Myocyte (in vitro differentiated cells): ENCODE results near the gene LRFN2. TPM values are rescaled to one million over a fixed set of nuclear protein-coding genes. Genes with fewer than 3 reads are reported as not detected.

Experiments used
- DNase-seq: peaks from one replicate; pipeline ENCODE4 v3.0.0-alpha.2; 2012; ENCODE audit warnings: low read depth
- total RNA-seq: library from RNA; depleted of rRNA; stranded (reverse); fragments of >200 nt; gene quantifications from 2 replicates; pipeline ENCODE4 v1.2.3, GENCODE V29; 2014

LRFN2 gene
- total RNA-seq, 1 donor from 2014 or later: not detected

DNA sequence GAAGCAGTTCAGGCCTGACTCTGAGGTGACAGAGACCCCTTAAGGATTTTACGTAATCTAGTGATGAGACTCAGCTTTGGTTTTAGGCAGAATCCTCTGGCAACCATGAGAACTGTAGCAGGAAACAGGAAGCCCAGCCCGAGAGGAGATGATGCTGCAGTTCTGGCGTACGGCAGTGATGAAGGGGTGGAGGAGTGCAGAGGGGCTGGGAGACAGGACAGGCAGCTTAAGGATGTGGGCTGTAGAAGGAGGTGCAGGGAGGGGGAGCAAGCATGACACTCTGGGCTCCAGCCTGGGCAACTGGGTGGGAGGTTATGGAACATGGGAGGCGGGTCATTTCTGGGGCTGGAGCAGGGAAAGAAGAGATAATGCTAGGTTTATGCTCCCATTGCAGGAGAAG lies 67.1 kb downstream of the LRFN2 start:
- DNase-seq: no peak

DNA sequence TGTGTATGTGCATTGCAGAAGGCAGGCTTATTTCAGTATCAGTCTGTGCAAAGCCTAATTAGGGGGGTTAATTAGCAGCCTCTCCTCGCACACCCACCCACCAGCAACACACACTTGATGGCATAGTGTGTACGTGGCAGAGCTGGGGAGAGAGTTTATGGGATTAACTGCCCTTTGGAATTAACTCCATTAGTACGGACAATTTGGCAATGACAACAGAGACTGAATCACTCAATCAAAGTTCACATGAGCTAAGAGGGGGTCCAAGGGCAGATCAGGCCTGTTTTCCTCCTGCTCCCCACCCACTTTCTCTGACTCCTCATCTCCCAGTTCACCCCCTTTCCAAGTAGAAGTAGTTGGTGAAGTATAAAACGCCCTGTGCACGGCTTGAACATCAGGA lies 69.5 kb downstream of the LRFN2 start:
- DNase-seq: no peak

DNA sequence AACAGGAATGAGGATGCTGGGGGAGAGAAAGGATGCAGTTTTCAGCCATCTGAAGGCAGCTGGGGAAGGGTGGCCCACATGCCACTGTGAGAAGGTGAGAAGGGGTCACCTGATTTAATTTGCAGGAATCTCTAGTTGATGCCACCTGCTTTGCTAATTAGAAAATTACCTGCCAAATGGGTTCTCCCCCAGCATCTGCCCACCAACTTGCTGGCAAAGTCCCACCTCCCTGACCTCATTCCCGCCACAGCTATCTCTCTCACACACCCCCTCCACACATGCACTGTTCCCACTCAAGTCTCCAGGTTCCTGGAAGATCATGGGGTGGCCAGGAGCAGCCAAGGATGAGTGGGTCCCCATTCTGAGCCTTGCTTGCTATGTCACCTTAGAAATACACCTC lies 70.7 kb downstream of the LRFN2 start:
- DNase-seq: no peak

DNA sequence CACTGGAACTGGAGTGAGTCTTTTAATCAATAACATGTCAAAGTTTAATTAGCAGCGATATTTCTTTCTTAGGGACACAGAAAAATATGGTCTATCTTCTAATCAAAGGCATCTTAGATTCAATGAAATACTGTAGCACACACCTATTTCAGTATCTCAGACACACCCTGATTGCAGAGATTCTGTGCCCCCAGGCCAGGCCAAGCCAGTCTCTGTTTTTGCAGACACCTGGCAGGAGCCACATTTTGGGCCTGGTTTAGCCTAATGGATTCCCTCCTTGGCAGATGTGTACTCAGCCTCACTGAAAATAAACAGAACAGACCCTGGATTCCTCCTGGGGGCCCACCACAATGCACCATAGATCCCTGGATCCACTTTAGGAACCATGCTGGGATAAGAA lies 74.8 kb downstream of the LRFN2 start:
- no peak for DNase-seq

DNA sequence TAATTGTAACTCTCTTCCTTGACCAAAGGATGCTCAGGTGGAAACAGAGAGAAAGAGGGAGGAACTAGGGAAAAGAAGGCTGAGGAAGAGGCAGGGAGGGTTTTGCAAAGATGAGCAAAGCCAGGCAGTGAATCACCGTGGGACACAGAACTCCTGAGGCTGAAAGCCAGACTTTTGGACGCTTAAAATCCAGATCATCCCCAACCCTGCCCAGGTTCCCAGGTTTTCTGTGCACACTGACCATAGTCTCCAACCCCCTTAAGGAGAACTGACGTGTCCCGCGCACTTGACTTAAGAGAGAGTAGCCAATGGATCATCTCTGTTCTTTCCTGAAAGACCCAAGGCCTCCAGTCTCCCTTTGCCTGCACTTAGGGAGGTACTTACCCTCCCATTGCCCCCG lies 75.3 kb downstream of the LRFN2 start:
- no peak for DNase-seq

DNA sequence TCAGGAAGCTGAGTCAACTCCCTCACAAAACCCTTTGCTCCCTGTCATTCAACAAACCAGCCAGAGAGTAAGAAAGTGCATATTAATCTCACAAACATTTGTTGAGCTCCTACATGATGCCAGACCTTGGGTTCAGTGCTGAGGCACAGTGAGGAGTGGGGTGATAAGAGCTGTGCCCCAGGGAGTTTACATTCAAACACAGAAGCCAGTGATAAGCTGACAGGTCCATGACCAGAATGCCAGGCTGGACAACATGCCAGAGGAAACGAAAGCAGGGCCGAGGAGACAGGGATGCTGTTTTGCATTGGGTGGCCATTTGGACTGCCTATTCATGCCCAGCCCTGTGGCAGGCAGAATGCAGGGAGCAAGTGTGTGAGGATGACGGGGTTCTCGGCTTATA lies 76.7 kb downstream of the LRFN2 start:
- DNase-seq: no peak

DNA sequence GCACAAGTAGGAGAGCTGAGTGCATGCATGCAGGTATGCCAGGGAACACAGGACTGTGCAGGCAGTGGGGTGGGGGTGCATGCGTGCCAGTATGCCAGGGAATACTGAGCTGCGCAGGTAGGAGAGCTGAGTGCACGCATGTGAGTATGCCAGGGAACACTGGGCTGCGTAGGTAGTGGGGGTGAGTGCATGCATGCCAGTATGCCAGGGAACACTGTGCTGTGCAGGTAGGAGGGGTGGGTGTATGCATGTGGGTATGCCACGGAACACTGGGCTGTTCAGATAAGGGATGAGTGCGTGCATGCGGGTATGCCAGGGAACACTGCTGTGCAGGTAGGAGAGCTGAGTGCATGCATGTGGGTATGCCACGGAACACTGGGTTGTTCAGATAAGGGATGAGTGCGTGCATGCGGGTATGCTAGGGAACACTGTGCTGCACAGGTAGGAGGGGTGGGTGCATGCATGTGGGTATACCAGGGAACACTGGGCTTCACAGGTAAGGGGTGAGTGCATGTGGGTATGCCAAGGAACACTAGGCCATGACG lies 77.4 kb downstream of the LRFN2 start:
- DNase-seq: no peak

DNA sequence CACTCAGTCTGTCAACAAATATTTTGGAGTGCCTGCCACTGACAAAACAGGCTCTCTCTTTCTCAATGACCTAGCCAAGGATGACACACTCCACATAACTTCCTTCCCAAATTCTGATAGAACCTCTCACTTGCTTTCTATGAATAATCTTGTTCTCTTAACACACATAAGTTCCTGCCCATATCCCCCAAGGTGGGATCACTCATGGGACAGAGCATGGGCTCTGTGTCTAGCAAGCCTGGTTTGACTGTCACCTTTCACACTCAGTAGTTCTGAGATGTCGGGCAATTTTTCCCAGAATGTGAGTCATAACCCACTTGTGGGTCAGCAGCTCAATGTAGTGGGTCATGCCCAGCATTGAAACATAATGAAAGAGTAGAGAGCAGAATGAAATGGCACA lies 78.1 kb downstream of the LRFN2 start:
- no peak for DNase-seq

DNA sequence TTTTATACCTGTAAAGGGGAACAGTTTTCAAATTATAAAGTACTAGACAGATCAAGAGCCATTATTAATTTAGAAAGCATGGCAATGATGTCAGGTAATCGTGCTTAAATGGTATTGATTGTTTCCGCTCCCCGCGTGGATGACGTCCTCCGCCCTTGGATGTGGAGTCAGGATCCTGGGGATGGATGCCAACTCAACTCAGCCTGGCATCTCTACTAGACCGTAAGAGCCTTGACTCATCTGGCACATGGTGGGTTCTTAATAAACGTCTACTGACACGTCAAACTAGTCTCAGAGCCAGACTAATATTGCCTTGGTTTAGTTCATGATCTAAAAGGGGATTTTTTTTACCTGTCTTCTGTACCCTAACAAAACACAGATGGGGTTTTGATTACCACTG lies 80.2 kb downstream of the LRFN2 start:
- no peak for DNase-seq

DNA sequence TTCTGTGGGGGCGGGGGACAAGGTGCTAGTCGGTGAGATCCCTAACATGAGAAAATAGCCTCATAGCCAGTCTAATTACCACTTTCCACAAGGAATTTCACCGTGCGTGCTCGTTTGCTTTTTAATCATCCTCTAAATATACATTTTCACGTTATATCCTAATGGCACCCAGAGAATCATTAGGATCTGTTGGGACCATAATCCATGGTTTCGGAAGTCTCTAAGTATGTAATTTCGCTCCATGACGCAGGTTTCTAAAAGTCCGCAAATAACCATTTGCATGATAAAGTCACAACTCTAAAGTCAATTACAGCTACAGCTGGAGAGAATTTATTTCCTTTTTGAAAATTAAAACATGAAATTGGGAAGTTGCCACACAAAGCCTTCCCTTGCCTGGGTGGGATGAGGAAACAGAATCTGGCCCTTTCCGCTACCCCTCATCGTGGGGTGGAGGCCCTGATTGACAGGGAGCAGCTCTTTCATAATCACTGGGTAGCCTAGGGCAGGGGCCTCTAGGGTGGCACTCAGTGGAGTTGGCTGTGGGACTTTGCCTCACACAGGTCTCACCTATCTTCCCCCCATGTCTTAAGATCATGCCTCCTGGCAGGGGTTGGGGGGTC lies 81.9 kb downstream of the LRFN2 start:
- DNase-seq: no peak

DNA sequence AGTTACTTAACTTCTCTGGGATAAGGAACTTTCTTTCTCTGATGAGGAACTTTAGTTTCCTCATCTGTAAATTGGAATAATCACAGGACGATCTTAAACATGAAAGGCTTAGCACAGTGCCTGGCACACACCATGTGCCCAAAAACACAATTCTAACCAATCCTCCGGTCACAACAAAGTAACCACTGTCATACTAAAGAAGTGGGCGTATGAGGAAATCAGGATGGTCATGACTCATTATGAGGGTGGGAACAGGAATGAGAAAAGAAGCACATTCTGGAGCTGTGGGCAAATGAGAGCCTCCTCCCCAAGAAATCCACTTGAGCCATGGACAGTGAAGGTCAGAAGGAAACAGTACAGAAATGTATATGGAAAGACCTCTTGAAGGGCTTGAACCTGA lies 82.9 kb downstream of the LRFN2 start:
- DNase-seq: no peak

DNA sequence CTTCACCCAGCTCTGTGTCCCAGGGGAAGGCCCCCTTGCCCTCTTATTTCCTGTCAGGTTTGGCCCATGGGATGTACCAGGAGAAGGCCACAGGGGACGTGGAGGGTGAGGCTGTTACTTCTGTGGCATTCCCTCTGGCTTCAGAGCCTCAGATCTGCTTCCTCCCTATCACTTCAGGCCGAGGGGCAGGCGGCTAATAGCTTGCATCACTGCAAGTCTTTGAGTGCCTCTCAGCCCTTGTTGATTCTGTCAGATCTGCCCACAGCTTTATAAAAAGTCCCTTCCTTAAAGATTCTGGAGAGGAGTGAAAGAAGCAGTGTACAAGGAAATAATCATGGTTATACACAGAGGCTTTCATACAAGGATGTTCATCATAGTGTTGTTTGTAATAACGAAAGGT lies 86.9 kb downstream of the LRFN2 start:
- DNase-seq: no peak

DNA sequence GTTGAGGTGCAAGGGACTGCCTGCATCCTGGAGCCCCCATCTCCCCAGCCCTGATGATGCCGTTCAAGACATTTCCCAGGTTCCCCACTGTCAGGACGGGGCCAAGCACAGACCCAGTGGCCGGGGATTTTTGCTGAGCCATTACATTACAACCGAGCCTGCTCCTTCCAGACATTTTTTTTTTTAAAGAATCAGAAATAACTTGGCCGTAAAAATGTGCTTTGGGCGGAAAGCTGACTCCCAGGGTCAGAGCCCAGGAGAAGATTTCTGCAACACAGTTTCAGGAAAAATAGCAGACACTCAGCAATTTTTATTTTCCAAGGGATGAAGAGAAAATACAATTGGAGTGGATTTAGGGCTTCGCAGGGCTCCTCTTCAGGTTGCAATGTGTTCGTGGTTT lies 87.9 kb downstream of the LRFN2 start:
- DNase-seq: no peak

DNA sequence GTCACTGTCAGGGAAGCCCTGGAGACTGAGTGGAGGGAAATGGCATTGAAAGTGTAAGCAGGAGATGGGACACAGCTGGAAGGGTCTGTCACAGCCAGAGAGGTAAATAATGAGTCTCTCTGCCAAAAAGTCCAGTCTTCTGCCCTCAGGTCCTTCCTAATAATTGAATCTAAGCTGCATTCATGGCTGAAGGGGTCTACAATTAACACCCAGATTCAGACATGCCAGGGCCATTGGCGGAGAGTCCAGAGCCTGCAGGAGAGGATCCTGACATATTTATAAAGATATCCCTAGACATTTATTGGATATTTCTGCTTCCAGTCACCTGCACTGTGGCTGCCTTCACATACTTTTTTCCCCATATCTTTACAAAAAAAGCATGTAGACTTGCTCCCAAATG lies 89.0 kb downstream of the LRFN2 start:
- DNase-seq: no peak

DNA sequence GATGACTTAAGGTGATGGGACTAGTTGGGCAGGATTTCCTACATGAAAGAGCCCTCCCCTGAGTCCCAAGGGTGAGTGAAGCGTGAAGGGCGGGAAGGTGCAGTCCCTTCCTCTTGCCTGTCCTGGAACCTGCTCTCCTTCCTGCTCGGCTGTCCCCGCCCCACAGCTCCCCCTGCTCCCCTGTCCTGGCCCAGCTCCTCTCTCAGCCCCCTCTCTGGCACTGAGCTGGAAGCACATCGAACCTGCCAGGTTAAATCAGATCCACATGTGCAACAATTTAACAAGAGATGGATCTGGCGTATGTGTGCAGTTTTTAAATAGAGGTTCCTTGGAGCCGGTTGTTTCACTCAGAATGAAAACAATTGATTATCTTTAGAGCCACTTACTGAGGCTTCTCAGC lies 95.0 kb downstream of the LRFN2 start:
- no peak for DNase-seq

DNA sequence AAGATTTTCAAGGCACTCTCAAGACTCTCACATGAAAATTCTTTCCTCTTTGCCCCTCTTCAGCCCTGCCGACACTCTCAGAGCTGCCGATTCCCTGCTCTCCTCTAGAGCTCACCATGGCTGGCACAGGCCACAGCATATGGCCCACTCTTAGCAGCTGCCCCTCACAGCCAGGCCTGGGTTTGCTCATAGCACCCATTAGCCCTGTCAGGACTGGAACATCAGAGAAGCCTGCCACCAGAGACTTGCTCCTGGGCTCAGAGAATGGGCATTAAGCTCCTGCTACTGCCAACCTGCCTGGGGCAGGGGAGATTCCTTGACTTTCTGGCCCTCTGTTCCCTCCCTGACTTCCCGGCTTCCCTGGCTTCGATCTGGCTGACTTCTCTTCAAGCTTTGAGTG lies 96.7 kb downstream of the LRFN2 start:
- no peak for DNase-seq

DNA sequence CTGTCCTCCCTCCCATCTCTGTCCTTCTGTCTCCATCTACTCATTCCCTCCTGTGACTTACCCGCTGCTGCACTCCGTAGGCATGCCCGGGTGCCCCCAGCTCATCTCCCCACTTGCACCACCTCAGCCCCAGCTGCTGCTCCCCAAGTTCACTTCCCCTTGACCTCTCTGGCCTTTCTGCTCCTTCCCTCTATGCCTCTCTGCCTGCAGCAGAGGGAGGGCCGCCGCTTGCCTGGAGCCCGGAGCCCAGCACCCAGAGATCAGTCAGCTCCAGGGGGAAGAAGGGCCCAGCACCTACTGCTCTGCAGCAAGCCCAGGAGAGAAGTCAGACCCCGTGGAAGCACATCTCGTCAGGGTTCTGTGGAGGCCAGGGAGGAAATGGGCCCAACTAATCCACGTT lies 97.4 kb downstream of the LRFN2 start:
- no peak for DNase-seq

DNA sequence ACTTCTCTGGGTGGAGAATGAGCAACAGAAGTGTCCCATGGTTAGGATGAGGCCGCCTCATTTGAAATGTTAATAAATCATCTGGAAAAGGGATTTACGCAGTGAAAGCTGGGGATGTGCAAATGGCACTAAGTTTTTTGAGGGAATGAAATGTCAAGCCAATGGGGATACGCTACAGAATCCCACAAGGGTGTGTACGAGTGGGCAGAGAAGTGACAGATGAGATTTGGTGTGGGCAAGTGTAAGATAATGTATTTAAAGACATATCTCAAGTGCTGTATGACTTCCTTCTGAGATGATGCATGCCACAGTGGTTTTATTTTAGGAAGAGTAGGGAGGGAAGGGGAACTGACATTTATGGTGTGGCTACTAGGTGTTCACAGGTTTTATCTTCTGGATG lies 100.6 kb downstream of the LRFN2 start:
- no peak for DNase-seq

DNA sequence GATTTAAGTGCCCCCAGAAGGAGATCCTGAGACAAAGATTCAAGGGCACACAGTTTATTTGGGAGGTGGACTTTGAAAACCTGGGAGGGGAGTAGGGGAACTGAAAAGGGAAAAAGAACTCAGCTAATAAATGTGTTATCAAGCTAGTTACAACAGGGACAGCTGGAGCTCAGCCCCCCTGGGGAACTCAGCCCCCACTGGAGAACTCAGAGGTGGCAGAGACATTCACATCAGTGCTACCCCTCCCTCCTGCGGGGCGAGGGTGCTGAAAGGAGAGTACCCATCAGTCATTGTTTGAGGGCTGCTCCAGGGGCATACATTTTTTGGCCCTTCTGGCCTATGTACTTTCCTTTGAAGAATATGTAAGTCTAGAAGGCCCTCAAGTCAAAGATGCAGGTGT lies 101.4 kb downstream of the LRFN2 start:
- no peak for DNase-seq

DNA sequence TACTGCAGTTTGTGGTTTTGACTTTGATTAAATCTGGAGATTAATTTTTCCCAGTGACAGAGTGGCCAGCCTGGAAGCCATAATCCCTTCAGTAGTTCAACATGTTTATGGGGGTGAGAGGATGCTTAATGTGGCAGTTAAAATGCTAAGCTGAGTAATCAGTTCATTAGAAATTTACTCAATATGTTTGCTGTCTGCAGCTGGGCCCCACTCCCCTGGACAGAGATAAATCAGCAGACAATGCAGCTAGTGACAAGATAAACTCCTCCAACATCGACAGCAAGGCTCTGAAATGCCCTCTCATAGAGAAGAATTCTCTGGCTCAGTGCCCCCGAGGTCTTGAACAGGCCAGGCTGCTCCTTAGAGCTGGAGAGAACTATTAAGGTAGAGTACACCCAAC lies 101.9 kb downstream of the LRFN2 start:
- DNase-seq: no peak

DNA sequence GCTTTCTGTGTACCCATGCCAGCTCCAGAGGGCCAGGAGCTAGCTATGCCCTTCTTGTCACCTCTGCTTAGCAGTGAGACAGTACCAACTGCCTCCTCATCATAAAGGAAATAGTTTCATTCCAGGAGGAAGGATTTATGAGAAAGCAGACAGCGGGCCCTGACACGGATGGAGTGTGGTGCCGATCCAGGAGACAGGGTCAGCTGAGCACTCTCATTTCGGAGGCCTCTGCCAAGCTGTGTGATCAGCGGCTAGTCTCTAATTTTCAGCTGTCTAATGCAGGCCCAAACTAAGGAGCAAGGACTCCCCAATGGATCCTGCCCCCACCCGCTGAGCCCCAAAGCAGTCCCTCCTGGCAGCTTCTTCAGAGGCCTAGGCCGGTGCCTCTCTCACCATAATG lies 103.1 kb downstream of the LRFN2 start:
- no peak for DNase-seq

DNA sequence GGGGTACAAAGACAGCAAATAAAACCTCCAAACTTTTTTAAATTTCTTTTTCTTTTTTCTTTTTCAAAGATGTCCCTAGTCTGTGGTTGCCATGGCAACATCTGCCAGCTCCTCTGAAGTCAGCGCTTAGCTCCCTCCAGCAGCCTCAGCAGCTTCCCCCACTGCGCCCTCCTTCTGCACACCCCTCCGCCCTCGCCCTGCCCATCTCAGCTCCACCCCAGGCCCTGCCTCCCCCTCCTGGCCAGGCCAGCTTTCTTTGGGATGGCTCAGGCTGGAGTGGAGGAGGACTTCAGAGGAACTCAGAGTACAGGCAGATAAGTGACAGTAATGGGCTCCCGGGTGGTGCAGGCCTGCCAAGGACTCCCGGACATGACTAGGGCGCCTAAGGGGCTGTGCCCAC lies 104.6 kb downstream of the LRFN2 start:
- DNase-seq: no peak

DNA sequence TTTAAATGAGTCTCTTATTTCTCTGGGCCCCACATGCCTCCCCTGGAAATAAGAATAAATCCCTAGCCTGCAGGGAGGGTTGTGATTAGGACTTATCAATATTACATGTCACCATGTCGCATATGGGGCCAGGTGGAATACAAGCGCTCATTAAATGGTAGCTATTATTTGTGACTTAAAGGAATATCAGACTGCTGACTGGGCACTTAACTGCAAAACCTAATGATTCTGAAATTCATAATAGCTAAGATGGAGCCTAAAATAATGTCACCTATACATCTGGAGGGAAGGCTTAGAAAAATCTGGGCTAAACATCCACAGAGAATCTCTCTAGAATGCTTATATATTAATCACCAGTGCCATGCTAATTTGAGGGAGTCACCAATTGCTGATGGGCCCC lies 106.5 kb downstream of the LRFN2 start:
- no peak for DNase-seq

DNA sequence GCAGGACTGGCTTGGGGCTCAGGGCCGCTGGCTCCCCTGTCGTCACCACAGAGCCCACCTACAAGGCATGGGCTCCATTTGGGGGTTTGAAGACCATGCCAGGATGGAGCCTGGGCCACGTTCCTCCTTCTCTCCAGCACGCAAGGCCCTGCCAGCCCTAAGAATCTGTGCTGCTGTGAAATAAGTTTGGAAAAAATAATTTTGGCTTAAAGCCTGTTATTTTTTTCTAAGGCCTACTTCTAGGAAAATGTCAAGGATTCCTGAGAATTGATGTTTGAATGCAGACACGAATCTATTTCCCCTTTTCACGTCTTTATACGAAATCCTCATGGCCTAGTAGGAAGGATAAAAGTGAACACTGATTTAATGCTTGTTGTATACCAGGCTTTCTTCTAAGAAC lies 107.5 kb downstream of the LRFN2 start:
- DNase-seq: no peak
